ENCODE measurements around the gene EXD3.
"Not testable (repeated sequence)": the region's sequence is repeated elsewhere in the genome, so short reads cannot be mapped to it uniquely, and the experiment has no call there.

GRCh38 chr9:137451264-137452005 lies 28.5 kb upstream of the EXD3 start:
- TF ChIP-seq CTCF, POLR2A (IDR thresholded peaks at IDR 0.05): not testable (repeated sequence)
